Stomach smooth muscle (tissue), 2 donors: Measurements from ENCODE around the gene EFCAB11.

Experiments
- H3K27ac ChIP-seq: one replicate; pipeline ENCODE4 v1.7.0; 2013; ENCODE audit warnings: mild to moderate bottlenecking, low read length, inconsistent platforms
- H3K27me3 ChIP-seq, 2 donors: one replicate each; pipeline ENCODE4 v1.7.0; 2013; ENCODE audit warnings: low read length in 2 of 2; ENCODE audit not compliant: insufficient read depth in 2 of 2, control insufficient read depth in 1 of 2
- H3K36me3 ChIP-seq, 2 donors: one replicate each; pipeline ENCODE4 v1.7.0; 2013; ENCODE audit warnings: low read length in 2 of 2; ENCODE audit not compliant: control insufficient read depth in 2 of 2, insufficient read depth in 2 of 2
- H3K4me1 ChIP-seq: one replicate; pipeline ENCODE4 v1.7.0; 2013; ENCODE audit warnings: low read length; ENCODE audit not compliant: control insufficient read depth, insufficient read depth
- H3K4me3 ChIP-seq, 2 donors: one replicate each; pipeline ENCODE4 v1.7.0; 2013; ENCODE audit warnings: low read length in 2 of 2
- H3K9ac ChIP-seq, 2 donors: one replicate each; pipeline ENCODE4 v1.7.0; 2013; ENCODE audit warnings: low read length in 2 of 2, mild to moderate bottlenecking in 1 of 2
- H3K9me3 ChIP-seq, 2 donors: one replicate each; pipeline ENCODE4 v1.7.0; 2013; ENCODE audit warnings: low read length in 2 of 2; ENCODE audit not compliant: control insufficient read depth in 2 of 2
- donor health status: healthy.
- donor health status: Pancreatic carcinoma.

EFCAB11 gene

DNA sequence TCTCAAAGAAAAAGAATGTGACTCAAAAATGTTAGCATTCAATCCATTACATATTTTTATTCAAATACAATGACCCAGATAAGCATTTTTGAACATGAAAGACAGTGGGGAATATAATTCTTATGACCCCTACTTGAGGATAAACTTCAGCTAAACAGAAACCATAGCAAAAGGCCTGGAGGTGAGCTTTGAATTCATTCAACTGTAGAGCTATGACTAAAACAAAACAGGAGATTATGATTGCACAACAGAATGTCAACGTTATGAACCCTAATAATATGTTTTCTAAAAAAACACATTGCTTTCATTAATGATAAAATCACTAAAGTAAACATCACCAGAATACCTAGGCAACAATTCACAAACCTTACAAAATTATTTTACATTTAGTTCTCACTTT, 27.8 kb downstream of the EFCAB11 start:
- Histone ChIP-seq H3K4me3 (no peak overlapping the region), H3K27ac (no peak overlapping the region), H3K9ac (no peak overlapping the region), H3K9me3 (no peaks in the 10 kb centered on the region), H3K27me3 (no peaks in the 10 kb centered on the region), H3K4me1 (no peaks in the 10 kb centered on the region), H3K36me3 (peaks cover 0 to 3% of the 10 kb centered on the region in 2 donors)

GRCh38 chr14:89924268-89924667, 30.3 kb downstream of the EFCAB11 start:
- Histone ChIP-seq H3K9me3 (no peaks in the 10 kb centered on the region), H3K27me3 (no peaks in the 10 kb centered on the region), H3K4me3 (no peak overlapping the region), H3K36me3 (no peaks in the 10 kb centered on the region), H3K27ac (no peak overlapping the region), H3K4me1 (no peaks in the 10 kb centered on the region), H3K9ac (no peak overlapping the region)

DNA sequence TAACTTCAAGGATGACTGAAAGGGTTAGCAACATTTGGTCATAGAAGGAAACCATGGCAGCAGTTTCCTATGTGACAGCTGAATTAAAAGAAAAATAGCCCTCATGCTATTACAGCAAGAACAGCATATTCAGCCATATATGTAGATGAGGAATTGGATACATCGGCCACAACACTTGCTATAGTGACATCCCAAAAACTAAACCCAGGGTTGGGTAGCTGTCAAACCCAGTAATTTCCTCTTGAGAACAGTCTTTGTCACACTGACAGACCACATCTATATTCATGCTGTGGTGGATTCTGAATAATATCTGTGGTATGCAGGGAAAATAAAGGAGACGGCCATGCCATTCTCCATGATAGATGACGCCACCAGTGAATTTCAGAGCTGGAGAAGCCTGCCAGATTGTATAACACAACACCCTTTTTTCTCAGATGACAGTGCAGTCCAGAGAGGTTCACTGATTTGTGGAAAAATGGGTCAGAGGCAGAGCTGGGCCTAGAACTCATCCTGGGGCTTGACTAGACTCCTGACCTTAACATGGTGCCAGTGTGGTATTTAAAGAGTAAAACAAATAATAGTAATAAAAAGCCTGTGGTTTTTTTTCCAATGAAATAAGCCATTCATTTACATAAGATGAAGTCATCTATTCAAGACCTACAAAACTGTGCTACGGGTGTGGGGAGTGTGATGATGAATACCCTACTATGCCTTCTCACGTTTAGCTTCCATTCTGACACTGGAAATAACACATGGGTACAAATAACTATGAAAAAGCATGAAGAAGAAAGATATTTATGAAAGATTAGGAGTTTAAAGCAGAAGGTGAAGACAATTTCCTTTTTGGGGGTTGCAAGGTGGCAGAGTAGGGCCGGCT, 32.3 kb downstream of the EFCAB11 start:
- Histone ChIP-seq H3K9me3 (no peaks in the 10 kb centered on the region), H3K4me1 (no peaks in the 10 kb centered on the region), H3K36me3 (no peaks in the 10 kb centered on the region), H3K9ac (no peak overlapping the region), H3K27me3 (no peaks in the 10 kb centered on the region), H3K4me3 (no peak overlapping the region), H3K27ac (no peak overlapping the region)

GRCh38 chr14:89921346-89921745, 33.2 kb downstream of the EFCAB11 start:
- Histone ChIP-seq H3K9me3 (no peaks in the 10 kb centered on the region), H3K4me1 (no peaks in the 10 kb centered on the region), H3K36me3 (no peaks in the 10 kb centered on the region), H3K27ac (no peak overlapping the region), H3K4me3 (no peak overlapping the region), H3K9ac (no peak overlapping the region), H3K27me3 (no peaks in the 10 kb centered on the region)

GRCh38 chr14:89920056-89920455, 34.5 kb downstream of the EFCAB11 start:
- Histone ChIP-seq H3K27ac (no peak overlapping the region), H3K9me3 (no peaks in the 10 kb centered on the region), H3K4me3 (no peak overlapping the region), H3K9ac (no peak overlapping the region), H3K27me3 (no peaks in the 10 kb centered on the region), H3K36me3 (no peaks in the 10 kb centered on the region), H3K4me1 (no peaks in the 10 kb centered on the region)

DNA sequence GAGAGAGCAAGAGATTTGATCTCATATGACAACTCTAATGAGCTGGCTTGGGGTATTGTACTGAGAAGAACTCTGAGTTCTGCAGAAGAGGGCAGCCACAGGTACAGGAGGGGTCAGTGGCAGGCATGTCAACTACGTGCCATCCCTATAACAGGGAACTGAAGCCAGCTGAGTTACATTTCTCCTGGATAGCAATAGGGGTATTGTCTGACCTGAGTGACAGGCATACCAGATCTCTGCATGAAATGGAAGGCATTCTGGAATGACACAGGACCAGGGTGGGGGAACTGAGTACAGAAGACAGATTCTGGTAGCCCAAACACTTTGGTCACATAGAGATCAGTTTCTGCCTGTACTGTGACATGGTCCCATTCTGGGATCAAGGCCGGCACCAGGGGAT, 35.8 kb downstream of the EFCAB11 start:
- no peak overlapping the region for H3K27ac ChIP-seq
- no peak overlapping the region for H3K9ac ChIP-seq
- no peaks in the 10 kb centered on the region for H3K9me3 ChIP-seq
- no peaks in the 10 kb centered on the region for H3K36me3 ChIP-seq
- H3K4me1 ChIP-seq: no peaks in the 10 kb centered on the region
- no peaks in the 10 kb centered on the region for H3K27me3 ChIP-seq
- no peak overlapping the region for H3K4me3 ChIP-seq

DNA sequence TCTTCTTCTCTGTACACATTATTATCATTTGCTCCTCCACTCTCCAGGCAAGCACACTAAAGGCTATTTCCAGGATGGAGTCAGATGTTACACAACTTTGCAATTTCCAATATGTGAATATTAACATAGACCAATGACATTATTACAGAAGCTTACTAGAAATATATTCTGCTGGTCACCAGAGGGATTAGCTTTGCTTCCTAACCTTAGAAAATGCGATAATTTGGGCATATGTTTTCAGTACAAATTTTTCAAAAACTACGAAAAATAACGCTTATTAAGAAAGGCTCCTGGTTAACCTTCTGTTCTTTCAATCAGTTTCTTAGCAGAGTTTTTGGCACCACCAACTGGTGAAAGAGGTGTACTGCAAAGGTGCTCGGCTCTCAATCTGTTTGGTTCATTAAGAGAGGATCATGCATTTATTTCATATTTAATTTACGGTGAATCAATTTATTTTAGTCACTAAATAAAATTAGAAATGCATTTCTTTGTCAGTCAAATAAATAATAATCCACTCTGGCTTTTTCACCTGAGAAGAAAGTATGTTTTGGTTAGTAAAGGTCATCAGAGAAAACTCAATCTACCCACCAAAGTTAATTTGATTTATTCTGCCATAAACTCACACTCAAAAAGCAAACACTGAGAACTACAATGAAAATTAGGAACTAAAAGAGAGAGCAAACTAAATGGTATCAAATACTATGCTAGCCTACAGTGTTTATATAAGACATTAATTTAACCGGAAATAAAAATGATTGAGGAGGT, 39.2 kb downstream of the EFCAB11 start:
- Histone ChIP-seq H3K9me3 (no peaks in the 10 kb centered on the region), H3K27ac (no peak overlapping the region), H3K4me3 (no peak overlapping the region), H3K4me1 (peaks cover 20% of the 10 kb centered on the region), H3K27me3 (no peaks in the 10 kb centered on the region), H3K9ac (no peak overlapping the region), H3K36me3 (no peaks in the 10 kb centered on the region)

DNA sequence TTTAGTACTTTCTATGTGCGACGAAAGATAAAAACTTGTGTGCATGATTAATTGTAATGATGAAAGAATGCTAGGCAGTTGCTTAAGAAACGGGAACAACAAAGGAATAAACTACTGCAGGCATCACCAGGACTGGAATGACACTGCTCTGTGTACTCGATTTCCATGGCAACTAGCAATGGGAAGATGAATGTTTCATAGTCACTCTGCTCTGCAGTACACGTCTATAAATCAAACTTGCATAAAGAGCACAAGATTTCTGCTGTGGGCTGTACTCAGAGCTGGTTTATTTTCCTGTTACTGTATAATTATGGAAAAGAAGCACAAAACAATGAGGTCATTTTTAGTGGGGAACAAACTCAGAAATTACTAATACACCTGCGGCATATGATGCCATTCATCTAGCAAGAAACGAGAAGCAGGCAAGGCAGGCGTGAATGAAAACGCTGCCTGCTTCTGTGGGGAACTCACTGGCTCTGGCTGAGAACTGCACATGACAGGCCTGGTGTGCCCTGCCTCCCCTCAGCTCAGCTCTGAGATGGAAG, 41.8 kb downstream of the EFCAB11 start:
- Histone ChIP-seq H3K9me3 (no peaks in the 10 kb centered on the region), H3K27me3 (no peaks in the 10 kb centered on the region), H3K9ac (peak overlapping the region in 1 of 2 donors; percentile 10), H3K4me1 (peaks cover 20% of the 10 kb centered on the region), H3K36me3 (no peaks in the 10 kb centered on the region), H3K4me3 (no peak overlapping the region), H3K27ac (peak overlapping the region; percentile 18)

- Histone ChIP-seq H3K27me3 (no peaks in the 10 kb centered on the region), H3K36me3 (no peaks in the 10 kb centered on the region), H3K4me1 (peaks cover 20% of the 10 kb centered on the region), H3K4me3 (no peak overlapping the region), H3K9ac (no peak overlapping the region), H3K9me3 (no peaks in the 10 kb centered on the region), H3K27ac (peak overlapping the region; percentile 50)
Measured at GRCh38 chr14:89912221-89912620, 42.3 kb downstream of the EFCAB11 start.

DNA sequence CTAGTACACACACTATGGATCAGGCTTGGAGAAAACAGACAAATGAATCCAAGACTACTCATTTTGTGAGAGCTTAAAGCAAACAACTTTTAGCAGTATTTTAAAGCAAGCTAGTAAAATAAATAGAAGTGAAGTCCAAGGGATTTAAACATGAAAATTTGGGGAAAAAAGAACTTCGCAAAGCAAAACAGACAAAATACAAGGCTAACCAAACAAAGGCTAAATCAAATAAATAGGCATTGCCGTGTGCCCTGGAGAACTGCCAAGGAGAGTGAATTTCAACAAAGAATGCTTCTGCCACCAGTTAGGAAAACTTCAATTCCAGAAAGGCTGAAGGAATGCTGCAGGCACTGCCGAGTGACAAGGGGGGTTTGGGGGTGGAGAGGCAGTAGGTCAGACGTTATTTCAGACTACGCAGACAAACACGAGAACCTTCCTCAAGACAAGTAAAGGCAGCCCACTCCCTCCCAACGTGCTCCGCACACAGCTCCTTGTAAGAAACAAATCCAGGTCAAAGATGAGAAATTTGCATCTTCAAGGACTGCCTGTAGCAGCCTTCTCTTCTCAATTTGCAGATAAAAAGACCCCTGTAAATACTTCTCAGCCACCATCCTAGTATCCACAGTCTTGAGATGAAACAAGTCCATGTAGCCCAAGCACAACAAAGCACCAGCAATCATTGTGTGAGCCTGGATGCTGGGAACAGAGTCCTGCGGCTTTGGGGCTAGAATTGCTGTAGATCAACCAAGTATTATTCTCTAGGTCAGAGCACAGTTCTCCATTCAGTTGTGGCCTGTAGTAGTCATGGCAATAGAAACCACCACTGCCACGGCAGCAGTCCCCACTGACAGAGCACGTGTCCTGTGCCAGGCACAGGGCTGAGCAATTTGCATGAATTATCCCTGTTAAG, 43.3 kb downstream of the EFCAB11 start:
- Histone ChIP-seq H3K27ac (peak overlapping the region; percentile 50), H3K4me3 (peak overlapping the region; percentile 43 to 50), H3K9ac (peak overlapping the region in 1 of 2 donors; percentile 22), H3K4me1 (peaks cover 20% of the 10 kb centered on the region), H3K36me3 (no peaks in the 10 kb centered on the region), H3K27me3 (no peaks in the 10 kb centered on the region), H3K9me3 (no peaks in the 10 kb centered on the region)
